GM15510 (cell line): Measurements from ENCODE around the gene RPRD1A.

ENCODE experiments used
- POLR2A ChIP-seq: IDR thresholded peaks from 3 replicates; pipeline ENCODE4 v1.6.1; 2011; ENCODE audit warnings: borderline replicate concordance; ENCODE audit not compliant: insufficient read length; ENCODE audit errors: extremely low read depth

The RPRD1A gene

DNA sequence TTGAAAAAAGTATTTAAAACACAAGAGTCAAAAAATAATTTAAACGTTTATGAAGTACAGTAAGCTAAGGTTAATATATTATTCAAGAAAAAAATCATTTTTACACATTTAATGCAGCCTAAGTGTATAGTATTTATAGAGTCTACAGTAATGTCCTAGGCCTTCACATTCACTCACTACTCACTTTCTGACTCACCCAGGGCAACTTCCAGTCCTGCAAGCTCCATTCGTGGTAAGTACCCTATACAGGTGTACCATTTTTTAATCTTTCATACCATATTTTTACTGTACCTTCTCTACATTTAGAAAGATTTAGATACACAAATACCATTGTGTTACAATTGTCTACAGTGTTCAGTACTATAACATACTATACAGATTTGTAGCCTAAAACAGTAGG lies 20.9 kb upstream of the RPRD1A start:
- no peak for TF ChIP-seq POLR2A

DNA sequence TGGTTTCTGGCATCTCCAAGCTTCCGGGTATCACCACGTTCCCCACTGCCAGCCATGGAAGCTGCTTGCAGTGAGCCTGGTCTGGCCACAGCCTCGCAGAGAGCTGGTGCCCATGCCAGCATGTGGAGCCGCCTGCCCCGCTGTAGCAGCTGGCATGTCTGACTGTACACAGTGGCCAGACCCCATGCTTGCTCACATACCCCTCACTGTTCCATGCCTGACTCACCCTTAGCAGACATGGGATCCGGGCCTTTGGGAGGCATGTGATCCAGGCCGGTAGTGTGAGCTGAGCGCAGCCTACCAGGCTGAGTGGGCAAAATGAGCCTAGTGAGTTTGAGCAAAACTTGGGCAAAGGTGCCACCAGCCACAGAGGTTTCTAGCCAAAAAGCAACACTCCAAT lies 18.8 kb upstream of the RPRD1A start:
- no peak for TF ChIP-seq POLR2A

DNA sequence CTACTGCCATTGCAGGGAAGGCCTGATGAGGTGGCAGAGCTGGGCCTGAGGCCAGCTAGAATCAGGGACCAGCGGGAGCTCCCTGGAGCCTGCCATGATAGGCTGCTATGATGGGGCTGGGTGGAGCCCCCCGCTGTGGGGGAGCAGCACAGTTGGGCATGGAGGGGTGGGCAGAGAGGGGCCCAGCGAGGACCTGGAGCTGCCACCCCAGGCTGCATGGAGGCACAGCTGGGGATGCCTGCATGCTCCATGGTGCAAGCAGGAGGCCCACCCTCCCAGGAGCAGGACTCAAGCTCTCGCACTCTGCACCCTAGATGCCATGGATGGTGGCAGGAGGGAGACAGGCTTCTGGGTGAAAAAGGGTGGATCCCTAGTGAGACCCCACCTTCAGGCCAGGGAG lies 17.8 kb upstream of the RPRD1A start:
- TF ChIP-seq POLR2A: no peak

DNA sequence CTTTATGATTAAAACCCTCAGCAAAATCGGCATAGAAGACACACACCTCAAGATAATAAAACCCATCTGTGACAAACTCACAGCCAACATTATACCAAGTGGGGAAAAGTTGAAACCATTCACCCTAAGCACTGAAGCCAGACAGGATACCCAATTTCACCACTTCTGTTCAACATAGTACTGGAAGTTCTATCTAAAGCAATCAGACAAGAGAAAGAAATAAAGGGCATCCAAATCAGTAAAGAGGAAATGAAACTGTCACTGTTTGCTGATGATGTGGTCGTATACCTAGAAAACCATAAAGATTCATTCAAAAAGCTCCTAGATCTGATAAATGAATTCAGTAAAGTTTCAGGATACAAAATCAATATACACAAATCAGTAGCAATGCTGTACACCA lies 16.4 kb upstream of the RPRD1A start:
- no peak for TF ChIP-seq POLR2A

DNA sequence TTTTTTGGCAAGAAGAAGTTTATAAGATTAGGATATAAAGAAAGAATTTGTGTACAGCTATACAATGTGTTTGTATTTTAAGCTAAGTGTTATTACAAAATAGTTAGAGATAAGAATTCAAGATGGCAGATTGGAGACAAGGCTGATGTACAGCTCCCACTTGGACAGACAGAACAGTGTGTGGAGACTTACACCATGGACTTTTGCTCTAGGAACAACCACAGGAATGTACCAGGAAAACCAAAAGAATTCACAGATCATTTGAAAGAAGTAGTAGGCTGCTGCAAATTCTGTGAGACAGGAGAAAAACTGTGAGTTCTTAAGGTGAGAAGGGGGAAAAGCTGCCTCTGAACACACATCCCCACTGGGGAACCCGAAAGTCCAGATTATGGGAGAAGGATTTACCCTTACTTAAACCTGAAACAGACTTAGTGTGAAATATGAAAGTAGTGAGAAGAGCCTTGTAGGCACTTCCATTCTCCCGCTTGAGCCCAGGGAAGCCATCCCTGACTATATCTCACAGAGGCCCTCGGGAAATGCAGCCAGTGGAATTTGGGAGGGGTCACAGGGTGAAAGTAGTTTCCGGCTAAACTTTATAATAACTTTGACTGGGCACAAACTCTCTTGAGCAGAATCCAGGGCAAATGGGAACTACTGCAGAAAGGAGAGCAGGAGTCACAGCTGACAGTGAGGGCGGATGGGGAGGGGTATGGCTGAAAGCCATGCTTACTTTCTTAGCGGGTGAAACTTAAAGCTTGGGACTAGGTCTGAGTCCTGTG lies 11.6 kb upstream of the RPRD1A start:
- no peak for TF ChIP-seq POLR2A

DNA sequence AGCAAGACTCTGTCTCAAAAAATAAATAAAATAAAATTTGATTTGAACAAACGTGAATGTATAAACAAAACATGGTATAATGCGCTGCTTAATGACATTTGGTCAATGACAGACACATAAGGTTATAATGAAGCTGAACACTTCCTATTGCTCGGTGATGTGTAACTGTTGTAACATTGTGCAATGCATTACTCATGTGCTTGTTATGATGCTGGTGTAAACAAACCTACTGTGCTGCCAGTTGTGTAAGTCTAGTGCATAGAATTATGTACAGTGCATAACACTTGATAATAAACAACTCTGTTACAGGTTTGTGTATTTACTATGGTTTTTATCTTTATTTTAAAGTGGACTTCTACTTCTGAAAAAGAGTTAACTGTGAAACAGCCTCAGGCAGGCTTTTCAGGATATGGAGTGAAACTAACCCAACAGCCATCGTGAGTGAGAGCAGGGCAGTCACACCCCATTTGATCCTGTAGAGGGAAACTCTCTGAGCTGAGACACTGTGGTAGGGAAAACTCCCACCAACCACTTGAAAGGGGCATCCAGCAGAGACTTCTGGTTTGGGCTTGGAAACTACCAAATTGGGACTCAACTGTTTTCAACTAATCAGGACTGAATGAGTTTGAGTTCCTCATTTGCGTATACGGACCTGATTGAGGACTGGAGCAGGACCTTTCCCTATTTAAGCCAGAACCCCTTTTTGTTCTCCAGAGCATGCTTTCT lies 8.7 kb upstream of the RPRD1A start:
- no peak for TF ChIP-seq POLR2A

DNA sequence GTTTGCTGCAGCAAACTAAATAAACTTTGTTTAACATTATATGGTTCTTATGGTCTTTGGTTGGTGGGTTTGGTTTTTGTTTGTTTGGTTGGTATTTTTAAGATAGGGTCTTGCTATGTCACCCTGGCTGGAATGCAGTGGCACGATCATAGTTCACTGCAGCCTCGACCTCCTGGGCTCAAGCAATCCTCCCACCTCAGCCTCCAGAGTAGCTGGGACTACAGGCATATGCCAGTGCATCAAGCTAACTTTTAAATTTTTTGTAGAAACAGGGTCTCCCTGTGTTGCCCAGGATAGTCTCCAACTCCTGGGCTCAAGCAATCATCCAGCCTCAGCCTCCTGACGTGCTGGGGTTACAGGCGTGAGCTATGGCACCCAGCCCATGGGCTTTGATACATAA lies 7.1 kb upstream of the RPRD1A start:
- no peak for TF ChIP-seq POLR2A

DNA sequence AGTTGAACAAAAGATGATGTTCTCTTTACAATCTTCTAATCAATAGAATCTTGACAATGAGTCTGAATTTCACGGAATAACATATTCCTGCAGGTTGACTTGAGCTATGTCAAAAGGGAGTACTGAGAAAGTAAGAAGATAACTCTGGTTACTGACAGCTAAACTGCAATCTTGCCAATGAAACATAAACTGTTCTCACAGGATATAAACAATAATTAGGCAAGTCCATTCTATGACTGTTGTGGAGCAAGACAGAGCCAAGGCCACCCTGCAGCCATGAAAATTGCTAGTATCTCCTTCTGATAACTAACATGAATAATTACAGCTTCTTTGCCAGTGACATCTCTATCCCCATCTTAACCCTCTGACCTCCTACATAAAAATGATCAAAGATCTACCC lies 6.3 kb upstream of the RPRD1A start:
- TF ChIP-seq POLR2A: no peak

DNA sequence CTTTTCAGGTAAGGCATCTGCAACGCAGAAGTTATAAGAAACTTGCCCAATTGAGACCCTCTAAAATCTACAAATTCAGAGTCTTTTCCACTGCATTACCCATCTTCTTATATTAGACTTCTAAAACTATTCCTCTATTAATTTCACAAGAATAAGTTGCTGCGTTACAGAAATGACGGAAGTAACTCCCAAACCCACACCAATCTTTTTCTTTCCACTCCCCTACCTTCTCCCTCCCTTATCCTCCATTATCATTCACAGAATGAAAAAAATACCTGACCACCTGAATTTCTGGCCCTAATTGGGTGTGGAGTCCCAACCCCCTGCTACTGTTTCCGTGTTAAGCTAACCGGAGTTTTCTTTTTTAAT lies 689 bp downstream of the RPRD1A start:
- no peak for TF ChIP-seq POLR2A

DNA sequence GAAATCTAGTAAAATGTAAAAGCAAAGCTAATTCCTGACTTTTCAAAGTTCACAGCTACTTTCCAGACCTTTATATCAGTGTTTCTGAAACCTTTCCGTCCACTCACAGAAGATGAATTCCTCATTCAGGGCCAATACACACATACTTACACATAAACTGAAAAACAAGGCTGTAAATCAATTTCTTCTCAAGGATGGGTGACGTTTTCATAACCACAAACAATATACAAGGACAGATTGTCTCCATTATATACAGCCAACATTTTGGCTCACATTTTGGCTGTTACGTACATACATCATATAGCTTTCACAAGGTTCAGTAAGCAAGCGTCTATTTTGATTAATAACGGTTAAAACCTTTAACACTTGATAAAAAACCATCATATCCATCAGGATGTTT lies 1.4 kb downstream of the RPRD1A start:
- no peak for TF ChIP-seq POLR2A

DNA sequence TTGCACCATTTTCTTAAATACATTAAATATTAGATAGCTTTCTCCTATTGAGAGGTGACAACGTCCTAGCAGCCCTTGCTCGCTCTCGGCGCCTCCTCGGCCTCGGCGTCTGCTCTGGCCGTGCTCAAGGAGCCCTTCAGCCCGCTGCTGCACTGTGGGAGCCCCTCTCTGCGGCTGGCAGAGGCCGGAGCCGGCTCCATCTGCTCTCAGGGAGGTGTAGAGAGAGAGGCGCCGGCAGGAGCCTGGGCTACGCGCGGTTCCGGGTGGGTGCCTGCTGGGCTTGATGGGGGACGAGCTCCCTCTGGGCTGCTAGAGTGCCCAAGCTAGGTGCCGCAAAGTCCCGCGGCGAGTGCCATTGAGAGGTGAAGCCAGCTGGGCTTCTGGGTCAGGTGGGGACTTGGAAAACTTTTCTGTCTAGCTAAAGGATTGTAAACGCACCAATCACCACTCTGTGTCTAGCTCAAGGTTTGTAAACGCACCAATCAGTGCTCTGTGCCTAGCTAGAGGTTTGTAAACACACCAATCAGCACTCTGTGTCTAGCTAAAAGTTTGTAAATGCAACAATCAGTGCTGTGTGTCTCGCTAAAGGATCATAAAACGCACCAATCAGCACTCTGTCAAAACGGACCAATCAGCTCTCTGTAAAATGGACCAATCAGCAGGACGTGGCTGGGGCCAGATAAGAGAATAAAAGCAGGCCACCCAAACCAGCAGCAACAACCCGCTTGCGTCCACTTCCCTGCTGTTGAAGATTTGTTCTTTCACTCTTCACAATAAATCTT lies 3.1 kb downstream of the RPRD1A start:
- no peak for TF ChIP-seq POLR2A

DNA sequence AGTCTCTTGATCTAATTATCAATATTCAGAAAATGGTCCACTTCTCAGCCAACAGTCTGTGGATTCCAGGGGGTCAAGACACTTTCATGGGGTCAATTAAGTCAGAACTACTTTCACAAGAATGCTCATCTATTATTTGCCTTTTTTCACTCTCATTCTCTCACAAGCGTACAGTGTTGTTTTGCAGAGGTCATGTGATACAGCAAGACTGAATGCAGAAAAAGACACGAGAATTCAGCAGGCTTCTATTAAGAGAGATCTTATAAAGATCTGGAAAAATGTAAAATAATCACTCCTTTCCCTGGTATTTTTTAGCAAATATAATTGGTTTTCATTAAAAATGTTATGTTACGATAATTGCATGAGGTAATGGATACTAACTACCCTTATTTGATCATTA lies 8.7 kb downstream of the RPRD1A start:
- TF ChIP-seq POLR2A: no peak

DNA sequence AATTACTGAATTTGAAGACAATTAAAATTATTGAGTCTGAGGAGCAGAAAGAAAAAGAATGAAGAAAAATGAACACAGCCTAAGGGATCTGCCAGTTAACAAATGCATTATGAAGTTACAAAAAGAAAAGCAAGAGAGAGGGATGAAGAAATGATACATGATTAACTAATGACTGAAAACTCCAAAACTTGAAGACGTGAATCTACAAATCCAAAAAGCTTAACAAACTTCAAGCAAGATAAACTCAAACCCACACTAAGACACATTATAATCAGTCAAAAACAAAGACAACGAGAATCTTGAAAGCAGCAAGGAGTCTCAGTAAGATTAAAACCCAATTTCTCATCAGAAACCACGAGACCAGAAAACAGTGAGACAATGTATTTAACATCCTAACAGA lies 15.6 kb downstream of the RPRD1A start:
- TF ChIP-seq POLR2A: no peak

DNA sequence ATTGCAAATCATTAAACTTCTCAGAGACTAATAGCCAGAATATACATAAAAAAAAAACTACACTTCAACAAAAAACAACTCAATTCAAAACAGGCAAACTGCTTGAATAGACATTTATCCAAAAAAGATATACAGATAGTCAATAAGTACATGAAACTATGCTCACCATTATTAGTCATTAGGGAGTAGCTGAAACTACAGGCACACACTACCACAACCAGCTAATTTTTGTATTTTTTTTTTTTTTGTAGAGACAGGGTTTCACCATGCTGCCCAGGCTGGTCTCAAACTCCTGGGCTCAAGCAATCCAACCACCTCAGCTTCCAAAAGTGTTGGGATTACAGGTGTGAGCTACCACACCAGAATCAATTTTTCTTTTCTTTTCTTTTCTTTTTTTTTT lies 16.9 kb downstream of the RPRD1A start:
- TF ChIP-seq POLR2A: no peak

DNA sequence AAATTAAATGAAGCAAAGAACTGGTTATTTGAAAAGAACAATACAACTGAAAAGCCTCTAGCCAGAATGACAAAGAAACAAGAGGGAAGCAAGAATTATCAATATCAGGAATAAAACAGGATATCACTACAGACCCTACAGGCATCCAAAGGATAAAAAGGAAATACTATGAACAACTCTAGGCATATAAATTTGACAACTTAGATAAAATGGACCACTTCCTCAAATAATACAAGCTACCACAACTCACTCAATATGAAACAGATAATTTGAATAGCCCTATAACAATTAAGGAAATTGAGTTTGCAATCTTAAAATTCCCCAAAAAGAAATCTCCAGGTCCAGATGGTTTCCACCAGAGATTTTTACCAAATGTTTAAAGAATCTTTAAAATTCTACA lies 19.8 kb downstream of the RPRD1A start:
- TF ChIP-seq POLR2A: no peak
